Mucosa of rectum (tissue), 2 donors: ENCODE results near the gene FRMPD1.

Experiments used
- H3K27ac ChIP-seq, 2 donors: one replicate each; pipeline ENCODE4 v1.7.0; 2013; ENCODE audit warnings: inconsistent platforms in 2 of 2, low read depth in 2 of 2, low read length in 2 of 2
- H3K27me3 ChIP-seq, 2 donors: one replicate each; pipeline ENCODE4 v1.7.0; 2013; ENCODE audit warnings: low read length in 2 of 2; ENCODE audit not compliant: control insufficient read depth in 2 of 2, insufficient read depth in 2 of 2
- H3K36me3 ChIP-seq, 2 donors: one replicate each; pipeline ENCODE4 v1.7.0; 2013; ENCODE audit warnings: low read length in 2 of 2; ENCODE audit not compliant: control insufficient read depth in 2 of 2, insufficient read depth in 2 of 2
- H3K4me1 ChIP-seq, 2 donors: one replicate each; pipeline ENCODE4 v1.7.0; 2013; ENCODE audit warnings: low read length in 2 of 2, mild to moderate bottlenecking in 1 of 2; ENCODE audit not compliant: control insufficient read depth in 2 of 2, insufficient read depth in 2 of 2
- H3K4me3 ChIP-seq, 2 donors: one replicate each; pipeline ENCODE4 v1.7.0; 2013; ENCODE audit warnings: low read length in 2 of 2
- H3K9ac ChIP-seq, 2 donors: one replicate each; pipeline ENCODE4 v1.7.0; 2013; ENCODE audit warnings: low read length in 2 of 2, low read depth in 1 of 2, mild to moderate bottlenecking in 1 of 2
- H3K9me3 ChIP-seq, 2 donors: one replicate each; pipeline ENCODE4 v1.7.0; 2013; ENCODE audit warnings: low read length in 2 of 2; ENCODE audit not compliant: control insufficient read depth in 2 of 2
- donor health status: healthy.
- donor health status: Normal muscosa, but diverticular disease.

FRMPD1 gene

DNA sequence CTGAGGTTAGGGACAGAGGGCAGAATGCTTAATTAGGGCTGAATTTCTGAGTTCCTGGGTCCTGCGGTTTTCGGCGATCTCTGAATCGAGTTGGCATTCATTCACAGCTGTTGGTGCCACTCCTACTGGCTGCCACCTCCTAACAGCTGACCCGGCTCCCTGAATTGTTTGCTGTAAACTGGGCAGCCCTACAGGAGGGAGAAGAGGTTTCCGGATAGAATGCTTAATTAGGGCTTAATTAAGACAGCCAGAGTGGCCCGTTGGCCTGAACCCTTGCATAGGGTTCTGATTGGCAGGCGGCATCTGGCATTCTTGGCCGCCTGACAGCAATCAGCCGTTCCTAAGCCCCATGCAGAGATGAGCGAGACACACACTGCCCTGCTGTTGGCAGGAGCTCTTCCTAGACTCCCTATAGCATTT, 25.7 kb downstream of the FRMPD1 start:
- H3K27ac ChIP-seq: no peak overlapping the region
- H3K36me3 ChIP-seq: no peaks in the 10 kb centered on the region
- H3K4me3 ChIP-seq: no peak overlapping the region
- H3K27me3 ChIP-seq: peaks cover 3% of the 10 kb centered on the region in 2 donors
- H3K9ac ChIP-seq: no peak overlapping the region
- no peaks in the 10 kb centered on the region for H3K4me1 ChIP-seq
- H3K9me3 ChIP-seq: no peaks in the 10 kb centered on the region

DNA sequence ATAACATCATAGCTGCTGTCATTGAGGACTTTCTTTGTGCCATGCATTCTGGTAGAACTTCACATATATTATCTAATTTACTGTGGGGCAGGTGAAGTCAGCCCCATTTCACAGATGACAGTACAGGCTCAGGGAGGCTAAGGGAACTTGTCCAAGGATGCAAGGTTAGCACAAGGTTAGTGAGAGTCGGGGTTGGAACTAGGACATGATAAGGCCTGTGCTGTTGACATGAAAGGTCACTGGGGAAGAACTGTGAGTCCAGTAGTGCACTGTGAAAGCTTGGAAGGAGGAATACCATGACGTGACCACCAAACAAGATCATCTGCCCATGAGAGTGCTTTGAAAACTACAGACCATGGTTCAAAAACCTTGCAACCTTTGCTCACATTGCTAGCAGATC, 26.7 kb downstream of the FRMPD1 start:
- peaks cover 3% of the 10 kb centered on the region in 2 donors for H3K27me3 ChIP-seq
- no peaks in the 10 kb centered on the region for H3K4me1 ChIP-seq
- H3K36me3 ChIP-seq: no peaks in the 10 kb centered on the region
- no peak overlapping the region for H3K4me3 ChIP-seq
- no peak overlapping the region for H3K27ac ChIP-seq
- no peak overlapping the region for H3K9ac ChIP-seq
- H3K9me3 ChIP-seq: no peaks in the 10 kb centered on the region

DNA sequence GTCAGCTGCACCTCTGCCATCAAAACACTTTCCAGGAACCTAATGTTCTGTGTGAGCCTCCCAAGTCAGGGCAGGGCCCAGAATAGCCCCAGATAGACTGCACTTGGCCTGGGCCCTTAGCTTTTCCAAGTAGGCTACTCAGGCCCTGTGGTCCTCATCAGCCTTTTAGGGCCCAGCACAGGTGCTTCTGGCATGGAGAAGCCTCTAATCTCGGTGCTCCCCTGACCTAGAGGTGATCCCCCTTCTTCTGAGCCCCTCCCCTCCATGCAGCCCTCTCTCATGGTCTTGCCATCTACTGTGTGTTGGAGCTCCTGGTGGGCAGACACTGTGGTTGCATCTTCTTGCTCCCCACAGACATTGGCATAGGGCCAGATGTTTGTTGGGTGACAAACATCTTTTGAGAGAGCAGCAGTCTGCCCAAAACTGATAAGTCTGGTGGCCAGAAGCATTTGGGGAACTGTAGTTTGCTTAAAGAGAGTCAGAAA, 28.1 kb downstream of the FRMPD1 start:
- Histone ChIP-seq H3K4me1 (no peaks in the 10 kb centered on the region), H3K9me3 (no peaks in the 10 kb centered on the region), H3K4me3 (no peak overlapping the region), H3K27me3 (peaks cover 3 to 6% of the 10 kb centered on the region in 2 donors), H3K27ac (no peak overlapping the region), H3K9ac (no peak overlapping the region), H3K36me3 (no peaks in the 10 kb centered on the region)

DNA sequence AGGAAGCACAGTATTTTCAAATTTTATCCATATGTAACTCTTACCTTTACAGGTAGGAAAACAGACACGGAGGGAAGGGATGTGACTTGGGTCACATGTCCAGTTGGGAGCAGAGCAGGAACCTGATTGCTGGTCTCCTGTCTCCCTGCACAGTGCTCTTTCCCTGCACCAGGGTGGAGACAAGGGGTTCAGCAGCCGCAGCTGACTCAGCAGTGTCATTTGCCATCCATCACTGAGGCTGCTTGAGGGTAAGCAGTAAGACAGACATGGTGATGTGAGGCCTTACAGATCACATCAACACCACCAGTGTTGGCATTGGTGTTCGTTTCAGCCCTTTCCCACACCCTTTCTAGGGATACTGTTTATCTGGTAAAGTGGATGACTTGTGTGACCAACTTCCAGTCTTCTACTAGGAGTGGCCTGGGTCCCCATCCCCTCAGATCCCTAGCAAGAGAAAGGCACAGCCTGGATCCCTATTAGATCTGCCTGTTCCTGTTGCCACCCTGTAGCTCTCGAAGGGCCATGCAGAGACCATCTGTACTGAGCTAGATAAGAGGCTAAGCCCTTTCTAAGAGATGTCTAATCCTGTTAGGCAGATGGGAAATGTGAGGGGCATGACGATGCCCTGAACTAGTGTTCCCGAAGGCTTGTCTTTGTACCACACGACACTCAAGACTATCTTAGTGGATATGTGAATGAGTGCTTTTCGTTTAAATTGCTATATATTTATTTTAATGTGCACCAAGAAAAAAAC, 29.1 kb downstream of the FRMPD1 start:
- H3K27me3 ChIP-seq: peaks cover 3 to 6% of the 10 kb centered on the region in 2 donors
- H3K9ac ChIP-seq: no peak overlapping the region
- H3K9me3 ChIP-seq: no peaks in the 10 kb centered on the region
- no peak overlapping the region for H3K27ac ChIP-seq
- no peak overlapping the region for H3K4me3 ChIP-seq
- no peaks in the 10 kb centered on the region for H3K36me3 ChIP-seq
- no peaks in the 10 kb centered on the region for H3K4me1 ChIP-seq

DNA sequence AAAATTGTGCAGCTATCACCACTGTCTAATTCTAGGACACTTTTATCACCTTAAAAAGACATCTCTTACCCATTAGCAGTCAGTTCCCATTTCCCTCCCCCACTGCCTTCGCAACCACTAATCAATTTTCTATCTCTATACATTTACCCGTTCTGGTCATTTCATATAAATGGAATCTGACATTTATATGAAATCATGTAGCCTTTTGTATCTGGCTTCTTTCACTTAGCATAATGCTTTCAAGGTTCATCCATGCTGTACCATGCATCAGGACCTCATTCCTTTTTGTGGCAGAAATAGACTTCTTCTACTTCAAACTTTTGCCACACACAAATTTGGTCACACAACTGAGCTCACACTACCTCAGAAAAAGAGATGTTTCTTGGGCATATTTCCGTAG, 32.2 kb downstream of the FRMPD1 start:
- H3K27ac ChIP-seq: no peak overlapping the region
- no peaks in the 10 kb centered on the region for H3K4me1 ChIP-seq
- no peak overlapping the region for H3K9ac ChIP-seq
- no peaks in the 10 kb centered on the region for H3K36me3 ChIP-seq
- H3K27me3 ChIP-seq: peaks cover 0 to 3% of the 10 kb centered on the region in 2 donors
- H3K4me3 ChIP-seq: no peak overlapping the region
- H3K9me3 ChIP-seq: no peaks in the 10 kb centered on the region

DNA sequence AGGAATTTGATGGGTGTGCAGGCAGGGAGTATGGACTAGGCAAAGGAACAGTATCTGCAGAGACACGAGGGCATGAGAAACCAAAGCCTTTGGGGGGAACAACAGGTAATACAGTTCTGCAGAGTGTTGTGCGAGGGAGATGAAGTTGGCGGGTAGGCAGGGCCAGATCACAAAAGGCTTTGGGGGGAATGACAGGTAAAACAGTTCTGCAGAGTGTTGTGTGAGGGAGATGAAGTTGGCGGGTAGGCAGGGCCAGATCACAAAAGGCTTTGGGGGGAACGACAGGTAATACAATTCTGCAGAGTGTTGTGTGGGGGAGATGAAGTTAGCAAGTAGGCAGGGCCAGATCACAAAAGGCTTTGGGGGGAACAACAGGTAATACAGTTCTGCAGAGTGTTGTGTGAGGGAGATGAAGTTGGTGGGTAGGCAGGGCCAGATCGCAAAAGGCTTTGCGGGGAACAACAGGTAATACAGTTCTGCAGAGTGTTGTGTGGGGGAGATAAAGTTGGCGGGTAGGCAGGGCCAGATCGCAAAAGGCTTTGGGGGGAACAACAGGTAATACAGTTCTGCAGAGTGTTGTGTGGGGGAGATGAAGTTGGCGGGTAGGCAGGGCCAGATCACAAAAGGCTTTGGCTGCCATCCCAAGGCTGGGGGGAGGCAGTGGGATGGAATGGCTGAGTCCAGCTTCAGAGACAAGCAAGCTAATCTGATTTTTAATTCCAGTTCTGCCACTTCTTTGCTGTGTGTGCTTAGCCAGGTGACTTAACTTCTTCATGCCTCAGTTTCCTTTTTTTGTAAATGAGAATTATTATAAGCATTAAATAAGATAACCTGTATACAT, 33.0 kb downstream of the FRMPD1 start:
- Histone ChIP-seq H3K27me3 (peaks cover 0 to 3% of the 10 kb centered on the region in 2 donors), H3K4me1 (no peaks in the 10 kb centered on the region), H3K27ac (no peak overlapping the region), H3K9ac (no peak overlapping the region), H3K4me3 (no peak overlapping the region), H3K9me3 (no peaks in the 10 kb centered on the region), H3K36me3 (no peaks in the 10 kb centered on the region)

DNA sequence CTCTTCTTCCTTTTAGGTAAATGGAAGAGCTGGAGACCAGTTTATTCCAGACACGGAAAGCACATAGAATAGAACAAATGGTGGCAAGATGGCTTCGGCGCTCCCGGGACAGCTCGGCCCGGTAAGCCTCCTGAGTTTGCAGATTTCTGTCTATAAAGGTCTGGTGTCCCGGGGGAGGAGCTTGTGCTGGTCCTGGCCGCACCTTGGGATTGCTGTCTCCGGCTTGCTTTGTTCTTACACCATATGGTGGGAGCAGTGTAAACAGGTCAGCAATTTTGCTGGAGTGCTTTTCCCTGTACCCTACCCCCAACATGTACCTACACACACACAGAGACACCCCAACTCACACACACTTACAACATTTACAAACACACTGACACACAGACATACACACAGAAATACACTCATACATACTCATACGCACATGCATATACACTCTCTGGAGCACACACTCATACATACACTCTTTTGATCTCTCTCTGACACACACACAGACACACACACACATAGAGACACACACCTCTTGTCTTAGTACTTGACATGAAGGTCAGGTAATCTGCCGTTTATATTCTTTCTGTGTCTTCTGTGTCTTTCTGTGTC, 42.0 kb downstream of the FRMPD1 start:
- Histone ChIP-seq H3K27me3 (peaks cover 0 to 5% of the 10 kb centered on the region in 2 donors), H3K9me3 (peaks cover 0 to 3% of the 10 kb centered on the region in 2 donors), H3K9ac (no peak overlapping the region), H3K36me3 (no peaks in the 10 kb centered on the region), H3K27ac (no peak overlapping the region), H3K4me1 (no peaks in the 10 kb centered on the region), H3K4me3 (peak overlapping the region in 1 of 2 donors; percentile 20)

DNA sequence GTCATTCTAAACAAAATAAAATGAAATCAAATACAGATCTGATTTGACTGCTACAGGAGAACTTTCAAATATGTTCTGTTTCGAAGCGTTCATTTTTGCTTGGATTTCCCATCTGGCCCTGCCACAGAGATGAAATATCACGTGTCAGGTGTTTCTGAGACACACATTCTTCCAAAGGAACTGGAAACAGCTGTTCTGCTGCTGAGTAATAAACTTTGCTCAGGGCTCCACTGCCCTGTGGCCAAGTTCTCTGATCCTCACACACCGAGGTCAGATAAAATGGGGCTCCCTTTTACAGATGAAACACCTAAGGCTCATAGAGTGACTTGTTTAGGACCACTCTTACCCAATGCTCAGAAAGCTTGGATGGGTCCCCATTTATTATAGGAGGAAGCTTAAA, 42.5 kb downstream of the FRMPD1 start:
- Histone ChIP-seq H3K4me3 (no peak overlapping the region), H3K4me1 (no peaks in the 10 kb centered on the region), H3K27me3 (peaks cover 0 to 5% of the 10 kb centered on the region in 2 donors), H3K36me3 (no peaks in the 10 kb centered on the region), H3K9ac (no peak overlapping the region), H3K9me3 (peaks cover 0 to 3% of the 10 kb centered on the region in 2 donors), H3K27ac (no peak overlapping the region)

DNA sequence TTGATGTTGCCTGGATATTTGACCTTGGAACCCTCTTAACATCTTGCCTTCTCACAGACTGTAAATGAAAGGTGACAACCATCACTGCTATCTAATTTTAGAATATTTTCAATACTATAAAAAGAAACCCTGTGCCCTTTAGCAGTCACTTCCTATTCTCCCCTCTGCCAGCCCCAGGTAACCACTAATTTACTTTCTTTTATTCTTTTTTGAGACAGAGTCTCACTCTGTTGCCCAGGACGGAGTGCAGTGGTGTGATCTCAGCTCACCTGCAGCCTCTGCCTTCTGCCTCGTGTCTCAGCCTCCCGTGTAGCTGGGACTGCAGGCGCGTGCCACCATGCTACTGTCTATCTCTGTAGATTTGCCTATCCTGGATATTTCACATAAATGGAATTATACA, 43.6 kb downstream of the FRMPD1 start:
- H3K9ac ChIP-seq: no peak overlapping the region
- no peak overlapping the region for H3K4me3 ChIP-seq
- H3K27ac ChIP-seq: no peak overlapping the region
- peaks cover 0 to 5% of the 10 kb centered on the region in 2 donors for H3K27me3 ChIP-seq
- H3K4me1 ChIP-seq: no peaks in the 10 kb centered on the region
- peaks cover 0 to 3% of the 10 kb centered on the region in 2 donors for H3K9me3 ChIP-seq
- H3K36me3 ChIP-seq: no peaks in the 10 kb centered on the region

DNA sequence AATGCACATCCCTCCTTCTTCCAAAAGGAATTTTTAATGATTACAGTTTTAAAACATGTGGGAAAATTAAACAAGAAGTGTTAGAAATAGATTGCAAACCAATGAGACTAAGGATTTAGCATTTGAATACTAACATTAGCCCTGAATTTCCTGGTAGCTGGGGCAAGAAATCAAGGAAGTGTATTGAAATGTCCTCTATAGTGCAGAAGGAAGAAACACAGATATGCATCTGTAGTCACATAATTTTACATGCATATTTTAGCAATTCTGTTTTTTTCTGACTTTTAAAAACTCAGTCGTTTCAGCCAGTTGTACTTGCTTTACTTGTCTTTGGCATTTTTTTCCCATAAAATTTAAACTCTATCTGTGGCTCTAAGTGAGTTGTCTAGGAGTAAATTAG, 45.8 kb downstream of the FRMPD1 start:
- Histone ChIP-seq H3K4me3 (no peak overlapping the region), H3K36me3 (no peaks in the 10 kb centered on the region), H3K9me3 (peaks cover 0 to 3% of the 10 kb centered on the region in 2 donors), H3K27me3 (peaks cover 0 to 2% of the 10 kb centered on the region in 2 donors), H3K4me1 (no peaks in the 10 kb centered on the region), H3K27ac (no peak overlapping the region), H3K9ac (no peak overlapping the region)
